Loucy (cell line): ENCODE results near the gene RNMT.

Experiments
- CTCF ChIP-seq: fragments of 200-600 bp; sonication (generic); conservative IDR thresholded peaks from 2 replicates; pipeline ENCODE4 v1.5.1; 2014; ENCODE audit warnings: mild to moderate bottlenecking, antibody characterized with exemption, low read length
- EZH2phosphoT487 ChIP-seq: fragments of 200-600 bp; IDR thresholded peaks from 2 replicates; pipeline ENCODE4 v1.6.1; 2018; ENCODE audit warnings: antibody characterized with exemption, mild to moderate bottlenecking, moderate library complexity, borderline replicate concordance

- no peak for TF ChIP-seq CTCF
- no peak for TF ChIP-seq EZH2phosphoT487
These were observed 30.2 kb downstream of the RNMT start for GRCh38 chr18:13756671-13757070.
